Measurements from ENCODE around the gene SGSH.
A peak's percentile ranks its signal among the peaks of the same experiment; 100 is the strongest.

Gene SGSH

GRCh38 chr17:80222376-80223141, 2.4 kb upstream of the SGSH start:
- in situ Hi-C loops (cut with MboI; ENCODE audit: low pct_unique_long_range_greater_than_20kb, low sequenced_read_pairs, unreplicated experiment), result no loop called here
- TF ChIP-seq CTCF (IDR thresholded peaks at IDR 0.05; ENCODE audit: extremely low read depth, insufficient read depth, missing control alignments), result no peak
- no peak for DNase-seq (ENCODE audit: low spot score)

- DNase-seq (ENCODE audit: low spot score), result no peak
- no peak for TF ChIP-seq CTCF (IDR thresholded peaks at IDR 0.05; ENCODE audit: extremely low read depth, insufficient read depth, missing control alignments)
- in situ Hi-C loops (cut with MboI; ENCODE audit: low pct_unique_long_range_greater_than_20kb, low sequenced_read_pairs, unreplicated experiment), result no loop called here
Observed at GRCh38 chr17:80221351-80222105, 1.4 kb upstream of the SGSH start.

- DNase-seq (ENCODE audit: low spot score), result no peak
- in situ Hi-C loops (cut with MboI; ENCODE audit: low pct_unique_long_range_greater_than_20kb, low sequenced_read_pairs, unreplicated experiment), result no loop called here
- TF ChIP-seq CTCF (IDR thresholded peaks at IDR 0.05; ENCODE audit: extremely low read depth, insufficient read depth, missing control alignments), result no peak
Observed at GRCh38 chr17:80220736-80221215, 643 bp upstream of the SGSH start.

GRCh38 chr17:80219763-80220053, 425 bp downstream of the SGSH start:
- DNase-seq (ENCODE audit: low spot score), result peak; percentile 69
- in situ Hi-C loops (cut with MboI; ENCODE audit: low pct_unique_long_range_greater_than_20kb, low sequenced_read_pairs, unreplicated experiment), result no loop called here
- no peak for TF ChIP-seq CTCF (IDR thresholded peaks at IDR 0.05; ENCODE audit: extremely low read depth, insufficient read depth, missing control alignments)

GRCh38 chr17:80219013-80219762, 945 bp downstream of the SGSH start:
- in situ Hi-C loops (cut with MboI; ENCODE audit: low pct_unique_long_range_greater_than_20kb, low sequenced_read_pairs, unreplicated experiment), result no loop called here
- peak; percentile 91 for DNase-seq (ENCODE audit: low spot score)
- TF ChIP-seq CTCF (IDR thresholded peaks at IDR 0.05; ENCODE audit: extremely low read depth, insufficient read depth, missing control alignments), result no peak

GRCh38 chr17:80218391-80218790, 1.7 kb downstream of the SGSH start:
- in situ Hi-C loops (cut with MboI; ENCODE audit: low pct_unique_long_range_greater_than_20kb, low sequenced_read_pairs, unreplicated experiment), result no loop called here
- no peak for TF ChIP-seq CTCF (IDR thresholded peaks at IDR 0.05; ENCODE audit: extremely low read depth, insufficient read depth, missing control alignments)

More at GRCh38 chr17:80218391-80218790, 1.7 kb downstream of the SGSH start:
- DNase-seq (ENCODE audit: low spot score), result no peak
